GM10266 (cell line): ENCODE results near the gene PLCH1.

ENCODE experiments used
- DNase-seq: peaks from one replicate; pipeline ENCODE4 v3.0.0; 2012; ENCODE audit errors: extremely low spot score
- CTCF ChIP-seq: IDR thresholded peaks from 2 replicates; pipeline ENCODE4 v1.5.1; 2012; ENCODE audit warnings: mild to moderate bottlenecking, low read depth; ENCODE audit not compliant: control insufficient read depth, insufficient read depth; ENCODE audit errors: missing control alignments

The PLCH1 gene

DNA sequence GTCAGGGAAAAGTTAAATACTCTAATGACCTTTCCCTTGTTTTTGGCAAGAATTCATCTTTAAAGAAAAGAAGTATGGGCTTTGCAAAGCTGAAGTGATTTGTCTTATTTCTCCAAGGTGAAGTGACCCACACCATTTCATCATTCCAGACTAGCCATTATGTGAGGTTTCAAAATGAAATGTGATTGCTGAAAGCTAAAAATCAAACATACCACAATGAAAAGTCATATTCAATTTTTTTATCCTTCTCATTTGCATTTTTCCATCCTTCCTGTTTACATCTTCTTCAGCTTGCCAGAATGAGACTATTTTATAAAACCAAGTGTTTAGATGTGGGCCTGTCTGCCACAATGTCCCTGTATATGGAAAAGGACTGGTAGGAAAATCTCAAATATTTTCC, 309.1 kb downstream of the PLCH1 start:
- TF ChIP-seq CTCF = no peak
- no peak for DNase-seq

DNA sequence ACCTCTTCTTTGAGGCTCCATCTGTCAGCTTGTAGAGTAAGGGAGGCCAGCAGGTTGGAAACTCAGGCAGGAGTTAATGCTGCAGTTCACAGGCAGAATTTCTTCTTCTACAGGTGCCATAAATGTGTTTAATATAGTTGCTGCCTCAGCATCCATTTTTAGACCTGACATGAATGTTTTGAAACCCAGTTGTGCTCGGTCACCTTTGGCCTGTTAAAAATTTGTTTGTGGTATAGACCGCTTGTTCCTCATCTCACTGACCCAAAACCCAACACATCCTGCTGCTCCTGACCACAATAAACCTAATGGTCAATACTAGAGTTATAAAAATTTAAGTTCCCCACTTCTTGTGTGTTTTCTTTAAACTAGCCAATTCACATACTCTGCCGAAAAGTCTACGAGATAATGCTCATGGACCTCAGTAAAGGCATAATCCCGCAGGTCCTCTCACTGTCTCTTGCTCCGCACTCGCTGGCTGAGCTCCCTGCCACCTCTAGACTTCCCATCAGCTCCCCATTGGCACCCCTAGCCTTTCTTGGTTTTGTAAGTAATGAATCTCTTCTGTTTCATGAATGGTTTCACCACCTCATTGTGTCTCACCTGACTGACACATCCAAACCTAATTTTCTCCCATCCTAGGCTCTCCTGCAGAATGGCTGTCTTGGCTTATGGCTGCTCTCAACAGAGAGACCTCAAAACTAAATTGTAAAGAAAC, 312.9 kb downstream of the PLCH1 start:
- DNase-seq = no peak
- no peak for TF ChIP-seq CTCF

DNA sequence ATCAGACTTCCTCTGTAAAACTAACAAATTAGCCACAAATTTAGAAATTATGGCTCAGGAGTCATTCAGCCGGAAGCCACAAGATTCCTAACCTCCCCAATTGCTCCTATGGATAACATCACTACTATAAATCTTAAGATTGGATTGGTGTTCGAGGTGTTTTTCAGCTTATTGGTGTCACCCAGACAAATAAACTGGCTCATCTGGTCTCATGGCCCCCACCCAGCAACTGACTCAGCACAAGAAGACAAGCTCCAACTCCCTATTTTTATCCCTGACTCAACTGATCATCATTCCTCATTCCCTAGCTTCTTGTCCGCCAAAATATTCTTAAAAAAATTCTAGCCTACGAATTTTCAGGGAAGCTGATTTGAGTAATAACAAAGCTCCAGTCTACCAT, 316.3 kb downstream of the PLCH1 start:
- no peak for TF ChIP-seq CTCF
- DNase-seq = no peak

DNA sequence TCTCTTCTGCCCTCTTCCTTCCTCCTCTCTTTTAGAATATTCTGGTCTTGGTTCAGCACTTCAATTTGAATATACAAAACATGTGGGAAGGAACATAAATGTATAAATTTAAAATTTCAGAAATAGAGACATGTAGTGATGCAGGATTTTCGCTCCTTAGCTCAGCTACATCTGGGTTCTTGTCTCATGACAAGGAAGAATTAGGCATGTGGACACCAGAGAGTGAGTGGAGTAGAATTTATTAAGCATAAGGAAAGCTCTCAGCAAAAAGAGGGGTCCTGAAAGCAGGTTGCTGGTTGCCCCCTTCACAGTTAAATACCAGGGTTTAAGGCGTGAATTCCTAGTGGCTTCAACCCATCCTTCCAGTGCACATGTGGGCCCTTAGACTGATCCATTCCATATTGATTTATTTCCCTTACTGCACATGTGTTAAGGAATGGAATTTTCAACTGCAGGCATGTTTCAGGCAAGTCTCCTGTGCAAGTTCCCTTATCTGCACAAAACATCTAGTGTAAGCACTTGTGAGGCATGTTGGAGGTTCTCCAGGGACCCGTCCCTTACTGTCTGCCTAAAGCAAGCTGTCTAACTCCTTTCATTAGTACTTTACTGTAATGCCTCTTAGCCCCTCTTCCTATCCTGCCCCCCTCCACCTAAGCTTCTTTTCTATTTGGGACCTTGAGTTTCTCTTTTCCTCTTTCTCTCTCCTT, 318.2 kb downstream of the PLCH1 start:
- no peak for TF ChIP-seq CTCF
- DNase-seq = no peak

GRCh38 chr3:155425396-155425795, 319.5 kb downstream of the PLCH1 start:
- DNase-seq = no peak
- TF ChIP-seq CTCF = no peak

DNA sequence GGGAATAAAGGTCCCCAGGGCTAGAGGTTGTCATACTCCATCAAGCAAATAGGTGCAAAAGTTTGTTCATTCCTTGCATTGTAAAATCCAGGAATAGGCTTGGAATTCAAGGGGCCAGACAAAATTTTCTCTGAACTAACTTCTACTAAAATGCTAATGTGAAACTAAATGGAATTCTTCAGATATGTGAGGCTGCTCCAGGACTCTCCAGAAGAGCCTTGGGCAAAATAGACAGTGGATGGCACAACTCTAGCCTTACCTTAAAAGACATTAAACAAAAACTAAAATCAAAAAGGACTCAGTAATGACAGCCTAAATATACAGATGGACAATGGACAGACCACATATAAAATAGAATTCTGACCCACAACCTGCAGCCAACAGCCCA, 320.6 kb downstream of the PLCH1 start:
- no peak for DNase-seq

More for the DNA sequence above, 320.6 kb downstream of the PLCH1 start:
- no peak for TF ChIP-seq CTCF
